ENCODE measurements around the gene ZNF786. TPM values are rescaled to one million over a fixed set of nuclear protein-coding genes. Genes with fewer than 3 reads are reported as not detected.

The ZNF786 gene
- total and polyA plus RNA-seq, 8 donors, result 1.8 to 4.4 (median 2.7) TPM

GRCh38 chr7:149053885-149054284 lies 36.6 kb downstream of the ZNF786 start:
- ATAC-seq (no peak), FAIRE-seq (no peak), DNase-seq (no peak)
- Histone ChIP-seq H3K4me3 (no peak overlapping the region), H3K36me3 (no peaks in the 10 kb centered on the region), H3K4me1 (no peaks in the 10 kb centered on the region), H3K27ac (no peak overlapping the region), H3K9me3 (no peaks in the 10 kb centered on the region), H3K27me3 (no peaks in the 10 kb centered on the region)
- intact Hi-C loops (cut with DNase I), result no loop called here
- TF ChIP-seq, protein P1, sequence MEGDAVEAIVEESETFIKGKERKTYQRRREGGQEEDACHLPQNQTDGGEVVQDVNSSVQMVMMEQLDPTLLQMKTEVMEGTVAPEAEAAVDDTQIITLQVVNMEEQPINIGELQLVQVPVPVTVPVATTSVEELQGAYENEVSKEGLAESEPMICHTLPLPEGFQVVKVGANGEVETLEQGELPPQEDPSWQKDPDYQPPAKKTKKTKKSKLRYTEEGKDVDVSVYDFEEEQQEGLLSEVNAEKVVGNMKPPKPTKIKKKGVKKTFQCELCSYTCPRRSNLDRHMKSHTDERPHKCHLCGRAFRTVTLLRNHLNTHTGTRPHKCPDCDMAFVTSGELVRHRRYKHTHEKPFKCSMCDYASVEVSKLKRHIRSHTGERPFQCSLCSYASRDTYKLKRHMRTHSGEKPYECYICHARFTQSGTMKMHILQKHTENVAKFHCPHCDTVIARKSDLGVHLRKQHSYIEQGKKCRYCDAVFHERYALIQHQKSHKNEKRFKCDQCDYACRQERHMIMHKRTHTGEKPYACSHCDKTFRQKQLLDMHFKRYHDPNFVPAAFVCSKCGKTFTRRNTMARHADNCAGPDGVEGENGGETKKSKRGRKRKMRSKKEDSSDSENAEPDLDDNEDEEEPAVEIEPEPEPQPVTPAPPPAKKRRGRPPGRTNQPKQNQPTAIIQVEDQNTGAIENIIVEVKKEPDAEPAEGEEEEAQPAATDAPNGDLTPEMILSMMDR (IDR thresholded peaks at IDR 0.05), result no peak
- WGBS, 2 donors, result 80 to 87% methylated on average over 8 of the region's 8 CpGs

DNA sequence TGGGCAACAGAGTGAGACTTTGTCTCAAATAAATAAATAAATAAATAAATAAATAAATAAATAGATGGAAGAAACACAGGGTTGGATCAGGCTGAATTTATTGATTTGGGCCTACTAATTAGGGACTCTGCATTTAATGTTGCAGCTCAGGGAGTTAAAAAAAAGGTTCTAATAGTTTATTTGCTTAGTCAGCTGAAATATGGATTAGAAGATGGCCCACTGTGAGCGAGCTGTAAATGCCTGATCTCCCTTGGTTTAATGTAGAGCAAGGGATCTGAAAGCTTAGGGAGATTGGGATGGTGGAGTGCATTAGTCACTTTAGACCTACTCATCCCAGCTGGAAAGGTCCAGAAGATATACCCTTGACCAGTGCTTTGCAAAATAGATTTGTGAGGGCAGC lies 37.1 kb downstream of the ZNF786 start:
- H3K27me3 ChIP-seq, result no peaks in the 10 kb centered on the region
- H3K36me3 ChIP-seq, result no peaks in the 10 kb centered on the region
- FAIRE-seq (no peak), DNase-seq (no peak), ATAC-seq (no peak)
- H3K4me3 ChIP-seq, result no peak overlapping the region
- H3K27ac ChIP-seq, result no peak overlapping the region
- intact Hi-C loops (cut with DNase I), result no loop called here
- H3K9me3 ChIP-seq, result no peaks in the 10 kb centered on the region
- H3K4me1 ChIP-seq, result no peaks in the 10 kb centered on the region
- TF ChIP-seq, protein P1 (IDR thresholded peaks at IDR 0.05), result no peak
- WGBS, 2 donors, result 87 to 94% methylated on average over 1 of the region's 1 CpG

- DNase-seq (no peak), ATAC-seq (no peak), FAIRE-seq (no peak)
- TF ChIP-seq, protein P1 (IDR thresholded peaks at IDR 0.05), result no peak
- no peaks in the 10 kb centered on the region for H3K27me3 ChIP-seq
- intact Hi-C loops (cut with DNase I), result no loop called here
- no peaks in the 10 kb centered on the region for H3K4me1 ChIP-seq
- no peak overlapping the region for H3K27ac ChIP-seq
- no peaks in the 10 kb centered on the region for H3K9me3 ChIP-seq
- 77 to 83% methylated on average over 3 of the region's 3 CpGs for WGBS, 2 donors
- no peaks in the 10 kb centered on the region for H3K36me3 ChIP-seq
- no peak overlapping the region for H3K4me3 ChIP-seq
These were observed 39.6 kb downstream of the ZNF786 start for GRCh38 chr7:149050941-149051340.

DNA sequence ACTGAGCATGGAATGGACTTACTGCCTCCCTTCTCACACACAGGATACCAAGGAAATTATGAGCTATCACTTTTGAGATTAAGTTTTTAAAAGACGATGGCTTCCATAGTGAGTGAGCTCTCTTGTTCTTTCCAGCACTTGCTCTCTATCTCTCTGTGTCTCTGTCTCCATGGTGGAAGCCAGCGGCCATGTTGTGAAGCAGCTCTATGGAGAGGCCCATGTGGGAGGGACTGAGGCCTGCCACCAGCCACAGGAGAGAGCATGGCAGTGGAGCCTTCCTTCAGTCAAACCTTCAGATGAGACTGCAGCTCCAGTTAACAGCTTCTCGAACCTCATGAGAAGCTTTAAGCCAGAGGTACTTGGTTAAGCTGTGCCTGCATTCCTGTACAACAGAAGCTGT lies 41.7 kb downstream of the ZNF786 start:
- TF ChIP-seq, protein P1 (IDR thresholded peaks at IDR 0.05), result no peak
- WGBS, 2 donors, result 73 to 82% methylated on average over 3 of the region's 3 CpGs

DNA sequence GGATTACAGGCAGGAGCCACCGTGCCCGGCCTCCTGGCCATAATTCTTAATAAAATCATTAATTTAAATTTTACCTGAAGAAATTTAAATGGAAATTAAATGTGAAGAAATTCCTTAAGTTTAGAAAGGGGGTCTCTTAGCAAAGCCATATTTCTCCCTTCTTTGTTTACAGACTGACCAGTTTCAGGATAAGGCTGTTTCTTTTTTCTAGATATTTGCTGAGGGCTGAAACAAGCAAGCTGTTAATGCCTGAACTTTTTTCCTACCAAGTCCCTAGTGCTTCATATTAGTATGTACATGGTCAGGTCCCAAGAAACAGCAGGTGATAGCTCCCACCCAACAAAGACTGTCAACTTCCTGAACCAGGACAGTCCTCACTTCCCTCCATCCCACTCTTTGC lies 44.1 kb downstream of the ZNF786 start:
- H3K36me3 ChIP-seq, result no peaks in the 10 kb centered on the region
- H3K27ac ChIP-seq, result no peak overlapping the region
- intact Hi-C loops (cut with DNase I), result no loop called here
- WGBS, 2 donors, result 91 to 100% methylated on average over 2 of the region's 2 CpGs
- H3K4me1 ChIP-seq, result no peaks in the 10 kb centered on the region
- FAIRE-seq (no peak), DNase-seq (no peak), ATAC-seq (no peak)
- H3K27me3 ChIP-seq, result no peaks in the 10 kb centered on the region
- H3K4me3 ChIP-seq, result no peak overlapping the region
- no peaks in the 10 kb centered on the region for H3K9me3 ChIP-seq
- TF ChIP-seq, protein P1 (IDR thresholded peaks at IDR 0.05), result no peak

More for the DNA sequence above, 41.7 kb downstream of the ZNF786 start:
- no peaks in the 10 kb centered on the region for H3K4me1 ChIP-seq
- DNase-seq (no peak), FAIRE-seq (no peak), ATAC-seq (no peak)
- no peaks in the 10 kb centered on the region for H3K36me3 ChIP-seq
- H3K27ac ChIP-seq, result no peak overlapping the region
- intact Hi-C loops (cut with DNase I), result no loop called here
- H3K27me3 ChIP-seq, result no peaks in the 10 kb centered on the region
- no peaks in the 10 kb centered on the region for H3K9me3 ChIP-seq
- H3K4me3 ChIP-seq, result no peak overlapping the region

Measured in pancreas (tissue), 10 donors.